Stomach (tissue), 19 donors: ENCODE data around the gene CD81. TPM values are rescaled to one million over a fixed set of nuclear protein-coding genes. Genes with fewer than 3 reads are reported as not detected.

Experiments
- DNase-seq, 2 donors: peaks; one replicate each; pipeline versions ENCODE4 v3.0.0 to v3.0.0-alpha.2; 2013 to 2019
- H3K27ac ChIP-seq, 5 donors: fragments of 200-600 bp in 4 of 5; sonication (generic) in 4 of 5; one replicate each; pipeline ENCODE4 v1.5.1; 2013 to 2019; ENCODE audit warnings: mild to moderate bottlenecking in 1 of 5, moderate library complexity in 1 of 5
- H3K27me3 ChIP-seq, 3 donors: fragments of 200-600 bp; sonication (generic); one replicate each; pipeline ENCODE4 v1.5.1; 2017 to 2019; ENCODE audit warnings: mixed run types in 1 of 3
- H3K36me3 ChIP-seq, 4 donors: fragments of 200-600 bp; sonication (generic); 1 replicate in 3 of 4; 2 replicates in 1 of 4; pipeline ENCODE4 v1.5.1; 2016 to 2019
- H3K4me1 ChIP-seq, 4 donors: fragments of 200-600 bp; sonication (generic); one replicate each; pipeline ENCODE4 v1.5.1; 2016 to 2019
- H3K4me3 ChIP-seq, 4 donors: fragments of 200-600 bp; sonication (generic) in 3 of 4; one replicate each; pipeline ENCODE4 v1.5.1; 2016 to 2019; ENCODE audit warnings: mild to moderate bottlenecking in 1 of 4
- H3K9me3 ChIP-seq, 4 donors: fragments of 200-600 bp; sonication (generic); one replicate each; pipeline ENCODE4 v1.5.1; 2016 to 2019
- EP300 ChIP-seq: sonication (generic); formaldehyde crosslinking; IDR thresholded peaks from one replicate; pipeline ENCODE4 v1.6.1; 2017; ENCODE audit warnings: antibody characterized with exemption
- POLR2A ChIP-seq, 4 donors: fragments of 450-650 bp; IDR thresholded peaks; one replicate each; pipeline ENCODE4 v1.6.1; 2016; ENCODE audit warnings: antibody characterized with exemption in 4 of 4, control low read depth in 2 of 4, mild to moderate bottlenecking in 1 of 4, moderate library complexity in 1 of 4
- POLR2AphosphoS5 ChIP-seq, 3 donors: sonication (generic); formaldehyde crosslinking; IDR thresholded peaks; one replicate each; pipeline ENCODE4 v1.6.1; 2016; ENCODE audit warnings: antibody characterized with exemption in 3 of 3
- WGBS, 5 donors: extraction: QIAGEN DNeasy Blood & Tissue Kit in 3 of 5; methylation state at CpG; one replicate each; pipeline versions ENCODE4 v1.1.5 to v1.1.7; 2013 to 2018; 5-methylcytosine and 5-hydroxymethylcytosine counted together
- intact Hi-C: fragments of 100-400 bp; cut with DNase I; formaldehyde crosslinking; loops from one replicate; pipeline ENCODE4 v1.15.1; 2023; ENCODE audit warnings: low total_unique reads
- long read RNA-seq, 10 donors: transcript quantifications; one replicate each; lab custom pipeline, GENCODE V29; 2026
- polyA plus RNA-seq, 3 donors: library from polyadenylated mRNA; stranded (reverse); fragments of 200-250 nt; gene quantifications; one replicate each; pipeline ENCODE4 v1.2.3, GENCODE V29; 2013
- total RNA-seq, 5 donors: library from RNA; depleted of rRNA; stranded (reverse); fragments of >200 nt; gene quantifications; one replicate each; pipeline versions ENCODE4 v1.1.0 to v1.2.3, GENCODE V29; 2014 to 2016
- TF ChIP-seq, protein P1 (sequence below), 7 experiments: fragments of 450-650 bp in 4 of 7; fragments of 200-600 bp in 3 of 7; sonication (generic) in 3 of 7; IDR thresholded peaks; one replicate each; pipeline ENCODE4 v1.5.1; 2016 to 2019; ENCODE audit warnings: antibody characterized with exemption in 7 of 7, control low read depth in 2 of 7, mild to moderate bottlenecking in 1 of 7
- donor health status: healthy with polysubstance abuse.
- donor health status: Bipolar disorder and iron deficiency.
- donor health status: healthy.

The CD81 gene
- total RNA-seq = 100 to 1,000 TPM; 218 to 263 (median 227) TPM
- polyA plus RNA-seq = 100 to 1,000 TPM in 2 of 3 donors, 10 to 100 TPM in 1; 95.0 to 327 (median 120) TPM
- long read RNA-seq, donor 1, transcript CD81-207 (6 exons, 890 nt) = minor isoform, 9 of 262 reads
- long read RNA-seq, donor 1, transcript CD81-204 (5 exons, 940 nt) = minor isoform, 33 of 262 reads
- long read RNA-seq, donor 1, transcript CD81-206 (2 exons, 898 nt) = minor isoform, 5 of 262 reads
- long read RNA-seq, donor 1, transcript CD81-201 (8 exons, 1,520 nt) = major isoform, 107 of 262 reads
- long read RNA-seq, donor 1, partial matches to known transcripts = 105 of 262 reads
- long read RNA-seq, donor 1, other reads (novel, unspliced or antisense) = 0 of 262 reads
- long read RNA-seq, donor 2, transcript CD81-207 (6 exons, 890 nt) = minor isoform, 11 of 300 reads
- long read RNA-seq, donor 2, transcript CD81-201 (8 exons, 1,520 nt) = major isoform, 182 of 300 reads
- long read RNA-seq, donor 2, transcript CD81-204 (5 exons, 940 nt) = minor isoform, 28 of 300 reads
- long read RNA-seq, donor 2, partial matches to known transcripts = 66 of 300 reads
- long read RNA-seq, donor 2, other reads (novel, unspliced or antisense) = 10 of 300 reads
- long read RNA-seq, donor 3, transcript CD81-204 (5 exons, 940 nt) = minor isoform, 6 of 176 reads
- long read RNA-seq, donor 3, transcript CD81-201 (8 exons, 1,520 nt) = major isoform, 105 of 176 reads
- long read RNA-seq, donor 3, partial matches to known transcripts = 60 of 176 reads
- long read RNA-seq, donor 3, other reads (novel, unspliced or antisense) = 0 of 176 reads
- long read RNA-seq, donor 4, transcript CD81-201 (8 exons, 1,520 nt) = major isoform, 31 of 32 reads
- long read RNA-seq, donor 4, partial matches to known transcripts = 0 of 32 reads
- long read RNA-seq, donor 4, other reads (novel, unspliced or antisense) = 0 of 32 reads
- long read RNA-seq, donor 5, full-length matches to known transcripts = 252 of 284 reads
- long read RNA-seq, donor 5, partial matches to known transcripts = 17 of 284 reads
- long read RNA-seq, donor 5, other reads (novel, unspliced or antisense) = 15 of 284 reads
- long read RNA-seq, donor 6, transcript CD81-201 (8 exons, 1,520 nt) = major isoform, 316 of 613 reads
- long read RNA-seq, donor 6, transcript CD81-206 (2 exons, 898 nt) = minor isoform, 5 of 613 reads
- long read RNA-seq, donor 6, transcript CD81-204 (5 exons, 940 nt) = minor isoform, 59 of 613 reads
- long read RNA-seq, donor 6, transcript CD81-207 (6 exons, 890 nt) = minor isoform, 17 of 613 reads
- long read RNA-seq, donor 6, partial matches to known transcripts = 200 of 613 reads
- long read RNA-seq, donor 6, other reads (novel, unspliced or antisense) = 14 of 613 reads
- long read RNA-seq, donor 7, transcript CD81-201 (8 exons, 1,520 nt) = major isoform, 229 of 260 reads
- long read RNA-seq, donor 7, transcript CD81-206 (2 exons, 898 nt) = minor isoform, 5 of 260 reads
- long read RNA-seq, donor 7, transcript CD81-204 (5 exons, 940 nt) = minor isoform, 6 of 260 reads
- long read RNA-seq, donor 7, partial matches to known transcripts = 8 of 260 reads
- long read RNA-seq, donor 7, other reads (novel, unspliced or antisense) = 8 of 260 reads
- long read RNA-seq, donor 8, transcript CD81-201 (8 exons, 1,520 nt) = major isoform, 156 of 201 reads
- long read RNA-seq, donor 8, transcript CD81-207 (6 exons, 890 nt) = minor isoform, 6 of 201 reads
- long read RNA-seq, donor 8, transcript CD81-204 (5 exons, 940 nt) = minor isoform, 11 of 201 reads
- long read RNA-seq, donor 8, partial matches to known transcripts = 14 of 201 reads
- long read RNA-seq, donor 8, other reads (novel, unspliced or antisense) = 10 of 201 reads
- long read RNA-seq, donor 9, transcript CD81-201 (8 exons, 1,520 nt) = major isoform, 167 of 230 reads
- long read RNA-seq, donor 9, transcript CD81-204 (5 exons, 940 nt) = minor isoform, 10 of 230 reads
- long read RNA-seq, donor 9, transcript CD81-206 (2 exons, 898 nt) = minor isoform, 5 of 230 reads
- long read RNA-seq, donor 9, partial matches to known transcripts = 44 of 230 reads
- long read RNA-seq, donor 9, other reads (novel, unspliced or antisense) = 0 of 230 reads
- long read RNA-seq, donor 10, transcript CD81-201 (8 exons, 1,520 nt) = major isoform, 55 of 61 reads
- long read RNA-seq, donor 10, partial matches to known transcripts = 0 of 61 reads
- long read RNA-seq, donor 10, other reads (novel, unspliced or antisense) = 0 of 61 reads

- WGBS, 5 donors = 6 to 42% (median 16%) methylated on average over 2 to 63 of the region's 65 CpGs
- TF ChIP-seq, protein P1, sequence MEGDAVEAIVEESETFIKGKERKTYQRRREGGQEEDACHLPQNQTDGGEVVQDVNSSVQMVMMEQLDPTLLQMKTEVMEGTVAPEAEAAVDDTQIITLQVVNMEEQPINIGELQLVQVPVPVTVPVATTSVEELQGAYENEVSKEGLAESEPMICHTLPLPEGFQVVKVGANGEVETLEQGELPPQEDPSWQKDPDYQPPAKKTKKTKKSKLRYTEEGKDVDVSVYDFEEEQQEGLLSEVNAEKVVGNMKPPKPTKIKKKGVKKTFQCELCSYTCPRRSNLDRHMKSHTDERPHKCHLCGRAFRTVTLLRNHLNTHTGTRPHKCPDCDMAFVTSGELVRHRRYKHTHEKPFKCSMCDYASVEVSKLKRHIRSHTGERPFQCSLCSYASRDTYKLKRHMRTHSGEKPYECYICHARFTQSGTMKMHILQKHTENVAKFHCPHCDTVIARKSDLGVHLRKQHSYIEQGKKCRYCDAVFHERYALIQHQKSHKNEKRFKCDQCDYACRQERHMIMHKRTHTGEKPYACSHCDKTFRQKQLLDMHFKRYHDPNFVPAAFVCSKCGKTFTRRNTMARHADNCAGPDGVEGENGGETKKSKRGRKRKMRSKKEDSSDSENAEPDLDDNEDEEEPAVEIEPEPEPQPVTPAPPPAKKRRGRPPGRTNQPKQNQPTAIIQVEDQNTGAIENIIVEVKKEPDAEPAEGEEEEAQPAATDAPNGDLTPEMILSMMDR (IDR thresholded peaks at IDR 0.05) = no peak
- TF ChIP-seq POLR2AphosphoS5 (IDR thresholded peaks at IDR 0.05) = peak; percentile 47 to 94 (median 88)
- Histone ChIP-seq H3K36me3 (no peaks in the 10 kb centered on the region), H3K27me3 (no peaks in the 10 kb centered on the region), H3K4me1 (peaks cover 38 to 61% (median 57%) of the 10 kb centered on the region in 4 donors), H3K4me3 (peak within 1 kb of the TSS; percentile 82 to 98 (median 95)), H3K27ac (peak within 1 kb of the TSS; percentile 91 to 99 (median 98)), H3K9me3 (no peaks in the 10 kb centered on the region)
- peak; percentile 53 to 81 for DNase-seq
- intact Hi-C loops = no loop called here
These were observed at the start of gene CD81 for GRCh38 chr11:2376751-2377451. CD81 (plus strand) TSS chr11:2377310; CDS start chr11:2377550, 240 bp downstream.

GRCh38 chr11:2328021-2328420 is 49.1 kb upstream of the CD81 start:
- intact Hi-C loops = no loop called here
- DNase-seq = no peak
- TF ChIP-seq POLR2A (IDR thresholded peaks at IDR 0.05) = no peak
- TF ChIP-seq, protein P1 (IDR thresholded peaks at IDR 0.05) = no peak
- no peak for TF ChIP-seq POLR2AphosphoS5 (IDR thresholded peaks at IDR 0.05)
- no peak for TF ChIP-seq EP300
- Histone ChIP-seq H3K27ac (no peak overlapping the region), H3K4me1 (no peaks in the 10 kb centered on the region), H3K36me3 (no peaks in the 10 kb centered on the region), H3K27me3 (no peaks in the 10 kb centered on the region), H3K9me3 (peaks cover 0 to 9% (median 6%) of the 10 kb centered on the region in 4 donors), H3K4me3 (no peak overlapping the region)
- WGBS, 5 donors = 77 to 89% (median 83%) methylated on average over 11 of the region's 11 CpGs

DNA sequence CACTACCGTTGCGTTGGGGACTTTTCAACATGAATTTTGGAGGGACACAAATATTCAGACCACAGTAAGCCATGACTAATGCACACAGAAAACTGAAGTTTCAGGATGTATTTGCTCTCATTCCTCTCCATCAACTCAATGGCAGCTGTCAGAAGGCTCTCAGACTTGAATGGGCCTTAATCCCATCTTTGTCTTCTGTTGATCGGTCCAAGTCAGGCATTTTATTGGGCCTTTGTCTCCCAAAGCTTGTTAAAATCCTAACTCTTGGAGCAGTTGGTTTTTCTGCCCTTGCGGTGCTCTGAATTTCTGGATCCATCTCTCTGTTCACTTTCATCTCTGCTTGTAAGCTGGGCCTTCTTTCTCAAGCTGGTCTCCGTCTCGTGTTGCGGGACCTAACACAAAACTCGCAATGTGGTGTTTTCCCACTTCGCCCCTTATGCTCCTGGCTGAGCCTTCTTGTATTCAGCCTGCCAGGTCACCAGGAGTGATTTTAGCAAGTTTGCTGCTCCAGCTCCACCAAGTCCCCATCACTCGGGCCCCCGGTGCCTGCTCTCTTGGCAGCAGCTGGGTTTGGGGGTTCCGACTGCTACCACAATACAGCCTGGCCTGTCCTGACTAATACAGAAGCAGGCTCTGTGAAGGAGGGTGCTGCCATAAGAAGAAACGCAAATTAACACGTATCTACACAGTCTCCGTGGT is 48.3 kb upstream of the CD81 start:
- no peak overlapping the region for H3K27ac ChIP-seq
- no peaks in the 10 kb centered on the region for H3K36me3 ChIP-seq
- TF ChIP-seq, protein P1 (IDR thresholded peaks at IDR 0.05) = no peak
- TF ChIP-seq POLR2AphosphoS5 (IDR thresholded peaks at IDR 0.05) = no peak
- no peak for TF ChIP-seq POLR2A (IDR thresholded peaks at IDR 0.05)
- no peak for TF ChIP-seq EP300
- DNase-seq = no peak
- H3K4me1 ChIP-seq = no peaks in the 10 kb centered on the region
- intact Hi-C loops = no loop called here
- WGBS, 5 donors = 84 to 95% (median 92%) methylated on average over 15 of the region's 15 CpGs
- H3K4me3 ChIP-seq = no peak overlapping the region
- peaks cover 0 to 9% (median 6%) of the 10 kb centered on the region in 4 donors for H3K9me3 ChIP-seq
- no peaks in the 10 kb centered on the region for H3K27me3 ChIP-seq
